ENCODE measurements around the gene FLT1.

The FLT1 gene

GRCh38 chr13:28420704-28421103, 74.2 kb downstream of the FLT1 start:
- no peak for TF ChIP-seq CTCF (IDR thresholded peaks at IDR 0.05; ENCODE audit: extremely low read depth, missing control alignments)
- DNase-seq (ENCODE audit: low spot score) = no peak

GRCh38 chr13:28415994-28416421, 78.9 kb downstream of the FLT1 start:
- DNase-seq (ENCODE audit: low spot score) = no peak
- no peak for TF ChIP-seq CTCF (IDR thresholded peaks at IDR 0.05; ENCODE audit: extremely low read depth, missing control alignments)

GRCh38 chr13:28413999-28414398, 80.9 kb downstream of the FLT1 start:
- no peak for TF ChIP-seq CTCF (IDR thresholded peaks at IDR 0.05; ENCODE audit: extremely low read depth, missing control alignments)
- no peak for DNase-seq (ENCODE audit: low spot score)

GRCh38 chr13:28412981-28413380, 81.9 kb downstream of the FLT1 start:
- DNase-seq (ENCODE audit: low spot score) = no peak
- no peak for TF ChIP-seq CTCF (IDR thresholded peaks at IDR 0.05; ENCODE audit: extremely low read depth, missing control alignments)

- DNase-seq (ENCODE audit: low spot score) = no peak
- TF ChIP-seq CTCF (IDR thresholded peaks at IDR 0.05; ENCODE audit: extremely low read depth, missing control alignments) = no peak
These were observed 83.0 kb downstream of the FLT1 start for GRCh38 chr13:28411831-28412353.

GRCh38 chr13:28410096-28410495, 84.8 kb downstream of the FLT1 start:
- no peak for TF ChIP-seq CTCF (IDR thresholded peaks at IDR 0.05; ENCODE audit: extremely low read depth, missing control alignments)
- DNase-seq (ENCODE audit: low spot score) = no peak

- no peak for DNase-seq (ENCODE audit: low spot score)
- TF ChIP-seq CTCF (IDR thresholded peaks at IDR 0.05; ENCODE audit: extremely low read depth, missing control alignments) = no peak
These were observed 85.3 kb downstream of the FLT1 start for GRCh38 chr13:28409648-28410047.
